B cell (primary cell): ENCODE data around the gene TAS2R60. TPM values are rescaled to one million over a fixed set of nuclear protein-coding genes. Genes with fewer than 3 reads are reported as not detected.

ENCODE experiments used
- ATAC-seq: fragments of 200-7000 bp; cut with Tn5 transposase; one replicate; pipeline ENCODE4 v1.10.0; 2021; ENCODE audit warnings: low read depth, mild to moderate bottlenecking, moderate number of reproducible peaks, moderate library complexity
- CTCF ChIA-PET: fragments of 350-600 bp; sonication (Branson Sonifier 250); formaldehyde crosslinking; loops from one replicate; lab custom pipeline; 2021; ENCODE audit warnings: antibody characterized with exemption, inconsistent platforms; lab: Charles Lee
- POLR2A ChIA-PET: fragments of 350-600 bp; sonication (Branson Sonifier 250); formaldehyde crosslinking; loops from one replicate; lab custom pipeline; 2021; ENCODE audit warnings: antibody characterized with exemption; lab: Charles Lee
- DNase-seq: peaks from one replicate; pipeline ENCODE4 v3.0.0; 2013
- H2AFZ ChIP-seq: 2 replicates; pipeline ENCODE4 v1.6.1; 2012; ENCODE audit warnings: mild to moderate bottlenecking, low read depth, low read length; ENCODE audit not compliant: insufficient read depth, poor library complexity, severe bottlenecking
- H3K27ac ChIP-seq, 2 donors: 1 replicate in 1 of 2; 2 replicates in 1 of 2; pipeline ENCODE4 v1.5.1; 2012 to 2013; ENCODE audit warnings: low read length in 2 of 2, mild to moderate bottlenecking in 2 of 2, moderate library complexity in 1 of 2
- H3K27me3 ChIP-seq, 4 experiments: fragments of 200-600 bp in 1 of 4; sonication (generic) in 1 of 4; replicated peaks in 1 of 4; 1 replicate in 2 of 4; 2 replicates in 2 of 4; pipeline versions ENCODE4 v1.6.1 to v1.7.0; 2013 to 2016; ENCODE audit warnings: low read length in 3 of 4, mild to moderate bottlenecking in 2 of 4, mixed read lengths in 1 of 4, moderate library complexity in 1 of 4; ENCODE audit not compliant: insufficient read depth in 4 of 4, control insufficient read depth in 3 of 4; ENCODE audit errors: control extremely low read depth in 1 of 4
- H3K36me3 ChIP-seq, 2 experiments: replicated peaks in 1 of 2; 1 replicate in 1 of 2; 2 replicates in 1 of 2; pipeline versions ENCODE4 v1.6.1 to v1.7.1; 2013; ENCODE audit warnings: low read length in 1 of 2; ENCODE audit not compliant: insufficient read depth in 2 of 2, control insufficient read depth in 1 of 2; ENCODE audit errors: control extremely low read depth in 1 of 2, extremely low read depth in 1 of 2
- H3K4me1 ChIP-seq, 2 donors: fragments of 200-600 bp in 1 of 2; sonication (generic) in 1 of 2; 1 replicate in 1 of 2; 2 replicates in 1 of 2; pipeline versions ENCODE4 v1.5.1 to v1.6.1; 2013 to 2017; ENCODE audit warnings: low read length in 2 of 2; ENCODE audit not compliant: control insufficient read depth in 2 of 2, insufficient read depth in 2 of 2
- H3K4me2 ChIP-seq: replicated peaks from 2 replicates; pipeline ENCODE3; 2012; ENCODE audit warnings: mild to moderate bottlenecking, low read depth, low read length; ENCODE audit not compliant: poor library complexity, severe bottlenecking
- H3K4me3 ChIP-seq, 5 experiments: fragments of 200-600 bp in 1 of 5; sonication (generic) in 1 of 5; 1 replicate in 3 of 5; 2 replicates in 2 of 5; pipeline versions ENCODE4 v1.5.1 to v1.7.0; 2011 to 2016; ENCODE audit warnings: low read length in 4 of 5, mild to moderate bottlenecking in 4 of 5, low read depth in 2 of 5, control low read depth in 1 of 5, moderate library complexity in 1 of 5; ENCODE audit not compliant: insufficient read depth in 1 of 5; ENCODE audit errors: control extremely low read depth in 1 of 5, extremely low read depth in 1 of 5
- H3K79me2 ChIP-seq: fragments of 200-600 bp; sonication (generic); one replicate; pipeline ENCODE4 v1.6.0; 2016; ENCODE audit warnings: low read length; ENCODE audit not compliant: control insufficient read depth, insufficient read depth
- H3K9ac ChIP-seq: fragments of 200-600 bp; sonication (generic); 2 replicates; pipeline ENCODE4 v1.6.1; 2017; ENCODE audit warnings: mild to moderate bottlenecking, low read length, moderate library complexity
- H3K9me3 ChIP-seq, 3 donors: one replicate each; pipeline versions ENCODE4 v1.6.1 to v1.7.1; 2013; ENCODE audit warnings: low read length in 2 of 3; ENCODE audit not compliant: control insufficient read depth in 2 of 3, insufficient read depth in 1 of 3; ENCODE audit errors: control extremely low read depth in 1 of 3
- H4K20me1 ChIP-seq: 2 replicates; pipeline ENCODE4 v1.6.0; 2012; ENCODE audit warnings: mild to moderate bottlenecking, low read length; ENCODE audit not compliant: insufficient read depth, control insufficient read depth, poor library complexity, severe bottlenecking
- H3K27ac Mint-ChIP-seq: one replicate; pipeline ENCODE4 v1.8.0; 2021; ENCODE audit warnings: mixed read lengths
- H3K27me3 Mint-ChIP-seq: one replicate; pipeline ENCODE4 v1.8.0; 2021; ENCODE audit warnings: mixed read lengths
- H3K4me1 Mint-ChIP-seq: one replicate; pipeline ENCODE4 v1.8.0; 2021; ENCODE audit warnings: mixed read lengths
- H3K4me3 Mint-ChIP-seq: one replicate; pipeline ENCODE4 v1.8.0; 2021; ENCODE audit warnings: mixed read lengths
- H3K9me3 Mint-ChIP-seq: one replicate; pipeline ENCODE4 v1.8.0; 2022; ENCODE audit warnings: mixed read lengths; ENCODE audit not compliant: insufficient read depth
- CTCF ChIP-seq: fragments of 200-600 bp; IDR thresholded peaks from one replicate; pipeline ENCODE4 v1.8.0; 2022; ENCODE audit warnings: antibody characterized with exemption, mild to moderate bottlenecking
- EZH2 ChIP-seq: IDR thresholded peaks from 2 replicates; pipeline ENCODE4 v1.6.1; 2012; ENCODE audit warnings: borderline replicate concordance, low read depth, mild to moderate bottlenecking, moderate library complexity, low read length; ENCODE audit not compliant: insufficient read depth, poor library complexity, severe bottlenecking
- WGBS: methylation state at CpG from one replicate; pipeline ENCODE4 v1.1.5; 2013; ENCODE audit warnings: missing lambda C conversion rate; ENCODE audit not compliant: insufficient coverage; 5-methylcytosine and 5-hydroxymethylcytosine counted together
- intact Hi-C: fragments of 100-400 bp; cut with micrococcal nuclease; formaldehyde crosslinking; loops from one replicate; pipeline ENCODE4 v1.10.0; 2022
- polyA plus RNA-seq: library from polyadenylated mRNA; depleted of rRNA; stranded (reverse); fragments of >200 nt; gene quantifications from 2 replicates; pipeline ENCODE4 v1.2.3, GENCODE V29; 2012
- total RNA-seq, 2 donors: library from RNA; stranded (reverse); fragments of 120-200 nt in 1 of 2; gene quantifications; 1 replicate in 1 of 2; 2 replicates in 1 of 2; pipeline versions ENCODE4 v1.2.3 to v1.2.4, GENCODE V29; 2013 to 2022

The TAS2R60 gene
- total and polyA plus RNA-seq, 2 donors (not counting 1 experiment from before 2014, with no cell fraction given), result not detected

GRCh38 chr7:143426479-143427142 is 16.6 kb upstream of the TAS2R60 start:
- Mint-ChIP-seq H3K27me3 (no peaks in the 10 kb centered on the region), H3K9me3 (no peaks in the 10 kb centered on the region), H3K4me3 (no peak overlapping the region), H3K27ac (no peak overlapping the region), H3K4me1 (peaks cover 3% of the 10 kb centered on the region)
- no peaks in the 10 kb centered on the region for H3K9me3 ChIP-seq
- H2AFZ ChIP-seq, result peak overlapping the region; percentile 7
- H3K4me3 ChIP-seq, result no peak overlapping the region
- TF ChIP-seq EZH2 (no peak), CTCF (no peak)
- ChIA-PET CTCF (interaction anchor here (0.6 to 1.3 kb wide), 2 partner anchors 186 to 587 kb away, joined by 3 to 4 read pairs; no protein-coding TSS in a partner anchor), POLR2A (interaction anchor here (0.5 to 0.9 kb wide), 2 partner anchors 10 to 187 kb away, joined by 3 to 8 read pairs; no protein-coding TSS in a partner anchor)
- H3K9ac ChIP-seq, result no peak overlapping the region
- no peaks in the 10 kb centered on the region for H3K27me3 ChIP-seq
- H3K79me2 ChIP-seq, result no peaks in the 10 kb centered on the region
- peaks cover 0 to 3% of the 10 kb centered on the region in 2 donors for H3K4me1 ChIP-seq
- H3K36me3 ChIP-seq, result no peaks in the 10 kb centered on the region
- WGBS, result 80% methylated on average over 1 of the region's 2 CpGs
- H4K20me1 ChIP-seq, result no peaks in the 10 kb centered on the region
- DNase-seq, result no peak
- no peak overlapping the region for H3K4me2 ChIP-seq
- no peak overlapping the region for H3K27ac ChIP-seq
- intact Hi-C loops, result no loop called here
- ATAC-seq, result no peak
